GM19239 (cell line): ENCODE results near the gene LAMB2.
A peak's percentile ranks its signal among the peaks of the same experiment; 100 is the strongest.

Experiments used
- DNase-seq: peaks from one replicate; pipeline ENCODE4 v3.0.0; 2011; ENCODE audit warnings: low spot score; ENCODE audit not compliant: insufficient read length
- FAIRE-seq: peaks from 2 replicates; lab custom pipeline; 2011; peaks lifted over from hg19 to GRCh38; lab: Jason Lieb, UNC

The LAMB2 gene

DNA sequence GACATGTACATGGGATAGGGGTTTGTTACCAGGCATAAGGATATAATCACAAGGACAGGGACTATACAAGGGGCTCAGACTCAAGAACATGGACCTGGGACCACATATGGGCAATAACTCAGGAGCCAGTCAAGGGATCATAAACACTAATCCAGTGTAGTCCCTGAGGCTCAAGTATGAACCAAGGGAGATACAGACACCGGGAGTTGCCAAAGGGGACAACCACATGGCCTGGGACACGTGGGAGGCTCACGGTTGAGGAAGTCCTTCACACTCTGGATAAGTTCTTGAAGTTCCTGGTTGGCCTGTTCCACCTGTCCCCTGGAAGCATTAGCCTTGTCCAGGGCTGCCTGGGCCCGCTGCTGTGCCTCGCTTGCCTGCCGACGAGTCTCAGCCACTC is 10.4 kb downstream of the LAMB2 start:
- no peak for FAIRE-seq
- no peak for DNase-seq

DNA sequence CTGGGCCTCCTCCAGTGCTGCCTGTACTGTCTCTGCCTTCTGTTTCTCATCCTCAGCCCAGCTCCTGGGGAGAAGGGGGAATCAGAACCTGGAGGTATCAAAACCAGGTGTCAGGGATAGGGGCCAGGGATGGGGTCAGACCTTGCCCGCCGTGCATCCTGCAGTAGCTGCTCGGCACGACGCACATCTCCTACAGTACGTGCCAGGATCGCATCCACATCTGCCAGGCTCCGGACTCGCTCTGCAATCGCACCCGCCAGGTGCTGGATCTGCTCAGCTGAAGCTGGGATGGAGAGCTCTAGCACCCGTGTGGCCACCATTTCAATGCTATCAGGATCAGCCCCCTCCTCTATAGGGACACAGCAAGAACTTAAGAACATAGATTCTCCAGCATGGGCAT is 10.8 kb downstream of the LAMB2 start:
- DNase-seq: no peak
- no peak for FAIRE-seq

DNA sequence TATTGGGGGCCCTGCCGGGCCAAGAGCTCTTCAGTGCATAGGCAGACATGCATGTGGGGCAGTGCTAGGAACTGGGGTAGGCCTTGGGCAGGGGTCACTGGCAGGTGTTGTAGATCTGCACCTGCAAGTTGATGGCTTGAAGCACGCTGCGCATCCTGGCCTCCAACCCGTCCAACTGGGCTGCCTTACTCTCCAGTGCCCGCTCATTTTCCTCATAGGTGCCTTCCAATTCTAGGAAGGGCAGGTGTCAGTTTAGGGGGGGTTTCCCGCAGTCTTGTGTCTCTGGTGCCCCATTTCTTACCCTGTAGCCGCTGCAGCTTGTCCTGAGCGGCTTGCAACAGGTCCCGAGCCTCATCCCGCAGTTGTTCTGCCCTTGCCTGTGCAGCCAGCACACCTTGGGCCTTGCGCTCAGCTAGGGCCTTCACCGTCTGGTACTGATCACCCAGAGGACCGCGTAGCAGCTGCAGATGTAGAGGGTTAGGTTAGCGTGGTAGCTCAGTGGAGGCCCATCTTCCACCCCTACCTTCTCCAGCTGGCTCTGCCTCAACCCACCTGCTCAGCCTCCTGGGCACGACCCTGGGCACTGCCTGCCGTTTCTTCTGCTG is 11.6 kb downstream of the LAMB2 start:
- DNase-seq: no peak
- no peak for FAIRE-seq

DNA sequence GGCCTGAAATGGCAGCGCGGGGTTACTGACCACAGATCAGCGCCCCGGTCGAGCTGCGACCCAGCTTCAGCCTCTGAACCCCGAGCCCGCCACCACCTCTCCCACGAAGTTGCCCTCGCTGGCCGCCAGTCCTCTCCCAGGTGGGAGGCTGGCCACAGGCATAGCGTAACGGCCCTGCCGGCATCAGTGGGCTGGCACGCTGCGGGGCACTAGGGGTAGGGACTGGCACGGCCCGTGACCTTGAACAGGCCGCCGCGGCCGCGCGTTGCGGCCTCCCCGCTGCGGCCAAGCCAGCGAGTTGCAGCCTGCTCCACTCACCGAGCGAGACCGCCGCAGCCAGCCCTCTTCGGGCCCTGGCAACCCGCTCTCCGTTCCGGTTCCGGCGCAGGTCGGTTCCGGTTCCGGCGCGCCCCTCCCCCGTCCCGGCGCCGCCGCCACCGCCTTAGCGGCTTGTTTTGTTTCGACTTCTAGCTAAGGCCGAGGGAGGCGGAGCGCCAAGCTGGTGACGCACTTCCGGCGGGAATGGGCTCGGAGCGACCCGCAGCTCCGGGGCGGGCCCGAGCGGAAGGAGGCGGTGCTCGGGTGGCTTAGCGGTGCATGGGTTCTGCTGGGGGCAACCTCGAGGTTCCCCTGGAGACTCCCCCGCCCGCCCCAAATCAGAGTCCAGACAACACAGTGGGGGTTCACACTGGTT is 12.3 kb downstream of the LAMB2 start, which contains the start of gene USP19:
USP19 (minus strand) TSS at position 386 of the 694 bp plus-strand sequence. CDS start 1,678 bp downstream, outside the sequence.
- FAIRE-seq: peak; percentile 100
- DNase-seq: peak; percentile 99

- DNase-seq: no peak
- FAIRE-seq: peak; percentile 53
These were observed 12.8 kb downstream of the LAMB2 start for GRCh38 chr3:49120096-49120437.

GRCh38 chr3:49119439-49119838 is 13.4 kb downstream of the LAMB2 start:
- FAIRE-seq: peak; percentile 42
- DNase-seq: no peak

GRCh38 chr3:49119036-49119435 is 13.8 kb downstream of the LAMB2 start:
- FAIRE-seq (no peak), DNase-seq (no peak)

GRCh38 chr3:49112262-49112661 is 20.6 kb downstream of the LAMB2 start:
- DNase-seq (no peak), FAIRE-seq (no peak)

GRCh38 chr3:49111347-49111746 is 21.5 kb downstream of the LAMB2 start:
- DNase-seq: no peak
- no peak for FAIRE-seq

DNA sequence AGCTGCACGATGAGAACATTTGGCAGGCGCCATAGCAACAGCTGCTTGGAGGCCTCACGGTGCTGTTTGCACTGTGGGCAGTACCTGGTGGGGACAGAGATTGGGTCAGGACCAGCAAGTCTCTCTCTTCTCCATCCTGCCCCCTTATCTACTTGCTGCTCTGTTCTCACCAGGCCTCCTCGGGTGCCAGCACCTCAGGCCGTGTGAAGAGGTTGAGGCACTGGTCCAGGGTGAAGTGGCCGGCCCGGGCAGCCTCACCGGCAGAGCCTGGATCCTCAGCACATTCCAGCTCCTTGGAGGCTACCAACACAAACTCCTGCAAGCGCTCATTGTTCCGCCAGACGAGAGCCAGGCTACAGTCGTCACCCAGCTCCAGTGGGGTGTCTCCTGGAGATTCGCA is 22.1 kb downstream of the LAMB2 start:
- DNase-seq: no peak
- no peak for FAIRE-seq

GRCh38 chr3:49108346-49108745 is 24.5 kb downstream of the LAMB2 start:
- FAIRE-seq: no peak

DNA sequence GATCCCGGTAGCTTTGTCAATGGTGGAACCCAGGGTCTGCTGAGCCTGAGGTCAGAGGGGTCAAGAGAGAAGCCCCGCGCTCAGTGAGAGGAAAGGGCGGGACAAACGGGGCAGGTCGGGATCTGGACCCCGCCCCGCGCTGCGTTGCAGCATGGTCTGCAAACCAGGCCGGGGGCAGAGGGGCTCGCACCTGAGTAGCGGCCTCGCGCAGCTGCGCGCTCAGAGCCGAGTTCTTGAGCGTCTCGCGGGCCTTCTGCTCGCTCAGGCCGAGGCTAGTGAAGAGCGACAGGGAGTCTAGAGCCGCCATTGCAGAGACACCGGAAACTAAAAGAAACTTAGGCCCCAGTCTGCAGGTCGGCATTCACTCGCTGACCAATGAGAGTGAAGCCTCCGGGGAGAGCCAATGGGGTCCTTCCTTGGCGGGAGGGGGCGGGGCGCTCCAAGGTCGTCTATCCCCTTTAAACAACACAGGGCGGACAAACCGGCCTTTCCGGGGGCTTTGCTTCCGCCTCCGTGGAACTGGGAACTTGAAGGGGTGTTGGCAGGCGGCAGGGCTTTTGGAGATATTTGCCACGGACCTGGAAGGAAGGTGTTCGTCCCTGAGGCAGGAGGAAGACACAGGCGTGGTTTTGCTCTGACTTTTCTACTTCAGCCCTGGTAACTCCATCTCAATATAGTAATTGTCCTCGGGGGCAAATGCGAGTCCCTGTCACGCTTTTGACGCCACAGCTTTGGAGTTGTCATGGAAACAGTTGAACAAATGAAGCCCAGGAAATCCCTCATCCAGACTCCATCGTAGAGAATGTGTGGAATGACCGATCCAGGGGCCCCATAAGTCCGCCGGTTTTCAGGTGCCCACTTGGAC is 28.2 kb downstream of the LAMB2 start, which contains the start of gene QARS1:
QARS1 (minus strand) TSS at position 331 of the 865 bp plus-strand sequence; CDS start at position 307, 24 bp downstream.
- FAIRE-seq (peak; percentile 96), DNase-seq (peak; percentile 98)

More at GRCh38 chr3:49108346-49108745, 24.5 kb downstream of the LAMB2 start:
- DNase-seq: no peak

DNA sequence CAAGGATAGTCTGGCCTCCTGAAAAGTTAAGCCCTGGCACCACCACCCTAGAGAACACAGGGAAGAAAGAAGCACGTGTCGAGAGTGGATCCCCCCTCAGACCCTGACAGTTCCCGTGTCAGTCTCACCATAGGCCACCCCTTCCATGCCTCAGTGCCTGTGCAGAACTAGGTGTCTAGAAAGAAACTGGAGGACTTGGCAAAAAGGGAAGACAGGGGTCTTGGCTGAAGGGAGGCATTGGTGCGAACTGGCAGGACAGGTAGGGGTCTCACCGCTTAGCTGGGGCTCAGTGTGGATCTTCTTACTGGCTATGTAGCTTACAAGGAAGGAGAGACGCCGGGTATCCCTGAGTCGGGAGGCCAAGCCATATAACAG is 28.8 kb downstream of the LAMB2 start:
- FAIRE-seq (no peak), DNase-seq (no peak)

DNA sequence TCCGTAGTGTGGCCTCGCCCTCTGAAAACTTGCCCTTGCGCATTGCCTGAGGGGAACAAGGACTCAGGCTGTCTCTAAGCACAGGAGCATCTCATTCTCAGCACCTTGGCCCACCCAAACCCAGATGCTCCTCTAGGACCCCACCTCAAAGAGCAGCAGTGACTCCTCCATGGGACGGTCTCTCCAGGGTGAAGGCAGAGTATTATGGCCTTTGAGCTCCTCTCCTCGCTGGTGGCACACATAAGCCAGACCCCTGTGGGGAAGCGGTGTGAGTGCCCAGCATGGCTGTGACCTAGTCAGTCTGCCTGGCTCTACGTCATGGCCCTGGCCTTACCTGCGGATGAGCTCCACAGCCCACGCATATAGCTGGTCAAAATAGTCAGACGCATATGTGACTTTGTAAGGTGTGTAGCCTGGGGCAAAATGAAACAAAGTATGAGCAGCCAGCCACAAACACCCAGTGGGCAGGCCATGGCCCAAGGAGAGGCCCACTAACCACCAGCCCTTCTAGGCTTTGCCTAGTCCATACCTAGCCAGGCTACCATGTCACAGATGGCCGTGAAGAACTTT is 32.7 kb downstream of the LAMB2 start:
- DNase-seq (no peak), FAIRE-seq (no peak)

- DNase-seq (no peak), FAIRE-seq (no peak)
These were observed 33.8 kb downstream of the LAMB2 start for GRCh38 chr3:49098910-49099630.

GRCh38 chr3:49098429-49098828 is 34.4 kb downstream of the LAMB2 start:
- no peak for FAIRE-seq
- no peak for DNase-seq

GRCh38 chr3:49093853-49094767 is 38.7 kb downstream of the LAMB2 start, which contains the start of gene QRICH1:
Gene QRICH1, minus strand, starts transcription at chr3:49094071. Its CDS starts 17,054 bp downstream, at chr3:49077017.
- no peak for FAIRE-seq
- peak; percentile 83 for DNase-seq

GRCh38 chr3:49092938-49093852 is 39.7 kb downstream of the LAMB2 start:
- peak; percentile 92 for FAIRE-seq
- DNase-seq: peak; percentile 44
